Activated T-helper 1 cell treated with Interleukin-2 at 50 U/mL for 16 hours (primary cell): ENCODE measurements around the gene TAOK2.
"Not testable (repeated sequence)": the region's sequence is repeated elsewhere in the genome, so short reads cannot be mapped to it uniquely, and the experiment has no call there.

Source experiments
- DNase-seq: peaks from one replicate; pipeline ENCODE4 v3.0.0-alpha.2; 2020; ENCODE audit warnings: low read depth

TAOK2 gene

DNA sequence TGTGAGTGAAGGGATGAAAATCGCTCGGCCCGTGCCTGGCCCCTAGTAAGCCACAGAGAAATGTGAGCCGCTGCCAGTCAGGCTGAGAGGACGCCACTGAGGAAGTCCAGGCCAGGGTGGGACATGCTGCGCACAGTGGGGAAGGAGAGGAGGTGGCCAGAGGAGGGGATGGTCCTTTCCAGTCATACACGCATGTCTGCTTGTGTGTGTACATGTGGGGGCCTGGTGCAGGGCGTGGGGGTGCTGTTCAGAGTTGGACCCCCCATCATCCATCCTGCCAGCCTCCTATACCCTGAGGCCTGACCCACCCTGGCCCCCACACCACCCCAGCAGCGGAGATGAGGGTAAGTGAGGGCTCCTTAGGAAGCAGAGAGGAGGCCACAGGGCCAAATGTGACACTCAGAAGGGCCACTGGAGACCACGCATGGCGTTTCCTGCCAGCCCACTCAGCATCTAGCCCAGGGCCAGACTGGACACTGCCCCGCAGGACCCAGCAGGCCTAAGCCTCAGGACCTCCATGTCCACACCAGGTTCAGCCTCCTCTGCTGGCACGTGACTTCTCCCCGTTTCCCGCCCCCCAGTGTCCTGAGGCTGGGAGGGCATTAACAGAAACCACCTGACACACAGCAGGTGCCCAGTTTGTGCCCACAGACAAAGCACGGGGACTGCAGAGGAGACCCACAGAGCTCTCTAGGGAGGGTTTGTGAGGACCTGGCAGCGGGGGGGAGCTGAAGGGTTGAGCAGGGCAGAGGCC, 30.2 kb downstream of the TAOK2 start:
- DNase-seq: no peak

GRCh38 chr16:30004424-30004776, 30.7 kb downstream of the TAOK2 start:
- DNase-seq: no peak

GRCh38 chr16:30004811-30005242, 31.2 kb downstream of the TAOK2 start:
- DNase-seq: no peak

GRCh38 chr16:30005341-30006094, 31.9 kb downstream of the TAOK2 start:
- no peak for DNase-seq

- no peak for DNase-seq
Measured at GRCh38 chr16:30006095-30006473, 32.4 kb downstream of the TAOK2 start.

DNA sequence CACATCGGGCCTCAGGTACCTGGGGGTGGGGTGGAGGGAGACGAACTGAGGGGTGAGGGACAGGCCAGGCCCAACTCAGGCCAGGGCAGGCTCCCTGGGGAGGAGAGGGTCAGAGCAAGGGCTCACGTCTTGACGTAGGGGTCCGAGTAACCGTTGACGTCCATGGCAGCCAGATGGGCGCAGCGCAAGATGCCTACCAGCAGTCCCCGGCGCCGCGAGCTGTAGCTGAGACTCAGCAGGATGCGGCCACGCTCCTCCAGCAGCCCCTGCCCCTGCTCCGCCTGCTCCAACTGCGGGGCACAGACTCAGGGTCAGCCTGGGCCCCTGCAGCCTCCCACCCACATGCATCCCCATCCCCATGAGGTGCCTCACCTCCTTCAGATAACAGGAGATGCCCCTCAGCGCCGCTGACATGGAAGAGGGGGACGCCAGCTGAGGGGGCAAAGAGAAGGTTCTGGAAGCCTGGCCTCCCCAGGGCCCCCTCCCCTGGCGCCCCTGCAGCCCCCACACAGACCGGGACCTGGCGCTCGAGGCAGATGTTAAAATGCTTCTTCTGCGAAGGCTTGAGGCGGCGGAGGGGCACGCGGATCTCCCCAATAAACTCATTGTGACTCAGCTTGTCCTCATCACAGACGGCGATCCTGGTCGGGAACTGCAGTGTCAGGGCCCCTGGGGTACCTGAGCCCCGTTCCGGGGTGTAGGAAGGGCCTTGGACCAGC, 33.1 kb downstream of the TAOK2 start:
- no peak for DNase-seq

- DNase-seq: no peak
Measured at GRCh38 chr16:30007378-30007895, 33.8 kb downstream of the TAOK2 start.

DNA sequence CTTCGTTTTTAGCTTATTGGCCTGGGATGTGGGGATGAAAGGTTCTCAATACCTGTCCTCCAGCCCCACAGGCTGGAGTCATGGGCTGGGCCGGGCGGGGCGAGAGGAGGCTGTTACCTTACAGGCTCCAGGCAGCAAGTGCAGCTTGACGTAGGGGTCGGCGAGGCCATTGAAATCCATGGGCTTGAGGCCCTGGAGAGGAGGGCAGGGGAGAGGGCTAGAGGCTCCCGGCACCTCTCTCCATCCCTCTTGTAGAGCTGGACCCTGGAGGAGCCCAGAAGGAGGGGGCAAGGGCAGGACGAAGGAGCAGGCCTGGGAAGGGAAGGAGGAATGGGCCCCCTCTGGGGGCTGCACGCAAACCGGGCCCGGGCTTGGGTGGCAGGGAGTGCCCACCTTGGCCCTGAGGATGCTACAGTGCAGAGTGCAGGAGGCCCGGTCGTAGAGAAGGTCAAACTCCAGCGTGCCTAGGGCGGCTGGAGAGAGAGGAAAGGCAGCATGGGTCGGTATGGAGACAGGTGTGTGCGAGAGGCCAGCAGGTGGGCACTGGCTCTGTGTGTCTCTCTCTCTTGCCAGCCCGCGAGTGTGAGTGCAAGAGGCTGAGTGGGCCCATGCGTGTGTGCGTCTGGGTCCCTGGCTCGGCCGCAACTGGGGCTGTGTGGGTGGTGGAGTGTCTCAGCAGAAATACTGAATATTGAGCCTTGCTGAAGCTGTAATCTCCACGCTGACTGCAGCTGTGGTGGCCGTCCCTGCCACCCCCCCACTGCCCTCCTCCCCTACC, 35.6 kb downstream of the TAOK2 start:
- DNase-seq: no peak

- no peak for DNase-seq
Measured at GRCh38 chr16:30009990-30010843, 36.5 kb downstream of the TAOK2 start.

GRCh38 chr16:30010844-30011713, 37.4 kb downstream of the TAOK2 start, which contains the start of gene DOC2A:
Gene DOC2A (minus strand): TSS chr16:30011027. CDS start chr16:30010222, 805 bp downstream.
- DNase-seq: no peak

- no peak for DNase-seq
Measured at GRCh38 chr16:30011714-30012504, 38.2 kb downstream of the TAOK2 start.

DNA sequence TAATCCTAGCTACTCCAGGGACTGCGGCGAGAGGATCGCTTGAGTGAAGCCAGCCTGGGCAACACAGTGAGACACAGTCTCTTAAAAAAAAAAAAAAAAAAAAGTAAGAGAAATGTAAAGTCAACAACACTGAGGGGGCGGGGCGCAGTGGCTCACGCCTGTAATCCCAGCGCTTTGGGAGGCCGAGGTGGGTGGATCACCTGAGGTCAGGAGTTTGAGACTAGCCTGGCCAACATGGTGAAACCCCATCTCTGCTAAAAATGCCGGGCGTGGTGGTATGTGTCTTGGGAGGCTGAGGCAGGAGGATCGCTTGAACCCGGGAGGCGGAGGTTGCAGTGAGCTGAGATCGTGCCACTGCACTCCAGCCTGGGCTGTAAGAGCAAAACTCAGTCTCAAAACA, 38.9 kb downstream of the TAOK2 start:
- DNase-seq: not testable (repeated sequence)

DNA sequence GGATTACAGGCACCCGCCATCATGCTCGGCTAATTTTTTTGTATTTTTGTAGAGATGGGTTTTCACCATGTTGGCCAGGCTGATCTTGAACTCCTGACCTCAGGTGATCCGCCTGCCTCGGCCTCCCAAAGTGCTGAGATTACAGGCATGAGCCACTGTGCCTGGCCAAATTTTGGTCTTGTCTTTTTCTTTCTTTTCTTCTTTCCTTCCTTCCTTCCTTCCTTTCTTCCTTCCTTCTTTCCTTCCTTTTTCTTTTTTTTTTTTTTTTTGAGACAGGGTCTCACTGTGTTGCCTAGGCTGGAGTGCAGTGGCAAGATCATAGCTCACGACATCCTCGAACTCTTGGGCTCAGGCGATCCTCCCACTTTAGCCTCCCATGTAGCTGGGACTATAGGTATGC, 41.8 kb downstream of the TAOK2 start:
- not testable (repeated sequence) for DNase-seq

- DNase-seq: no peak
Measured at GRCh38 chr16:30016555-30017276, 43.0 kb downstream of the TAOK2 start.

- DNase-seq: no peak
Measured at GRCh38 chr16:30017277-30017656, 43.6 kb downstream of the TAOK2 start.

DNA sequence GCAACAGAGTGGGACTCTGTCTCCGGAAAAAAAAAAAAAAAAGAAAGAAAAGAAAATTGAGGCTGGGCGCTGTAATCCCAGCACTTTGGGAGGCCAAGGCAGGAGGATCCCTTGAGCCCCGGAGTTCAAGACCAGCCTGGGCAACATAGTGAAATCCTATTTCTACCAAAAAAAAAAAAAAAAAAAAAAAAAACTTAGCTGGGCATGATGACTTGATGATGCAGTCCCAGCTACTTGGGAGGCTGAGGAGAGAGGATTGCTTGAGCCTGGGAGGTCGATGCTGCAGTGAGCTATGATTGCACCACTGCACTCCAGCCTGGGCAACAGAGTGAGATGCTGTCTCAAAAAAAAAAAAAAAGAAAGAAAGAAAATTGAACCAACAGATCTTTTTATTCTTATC, 44.3 kb downstream of the TAOK2 start:
- not testable (repeated sequence) for DNase-seq

- no peak for DNase-seq
Measured at GRCh38 chr16:30018731-30019158, 45.1 kb downstream of the TAOK2 start.

DNA sequence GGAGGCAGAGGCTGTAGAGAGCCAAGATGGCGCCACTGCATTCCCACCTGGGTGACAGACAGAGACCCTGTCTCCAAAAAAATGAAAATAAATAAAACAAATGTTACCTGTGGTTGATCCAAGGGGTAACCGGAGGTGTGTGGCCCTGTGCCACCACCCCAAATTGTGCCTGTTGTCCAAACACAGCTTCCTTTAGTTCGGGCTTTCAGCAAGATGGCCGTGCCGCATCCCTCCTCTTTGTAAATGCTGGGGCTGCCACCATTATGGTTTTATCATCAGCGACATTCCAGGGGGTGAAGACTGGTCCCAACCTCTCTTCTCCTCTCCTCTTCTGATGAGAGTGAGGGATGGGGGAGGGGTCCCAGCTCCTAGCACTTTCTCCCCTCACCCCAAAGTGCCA, 49.2 kb downstream of the TAOK2 start, which contains the start of gene C16orf92:
C16orf92 (plus strand) TSS at position 312 of the 400 bp plus-strand sequence. CDS start 143 bp downstream, outside the sequence.
- no peak for DNase-seq
